Mucosa of descending colon (tissue), 3 donors: Measurements from ENCODE around the gene DOCK10. TPM values are rescaled to one million over a fixed set of nuclear protein-coding genes. Genes with fewer than 3 reads are reported as not detected.
A peak's percentile ranks its signal among the peaks of the same experiment; 100 is the strongest.

Experiments used
- ATAC-seq: fragments of 200-7000 bp; cut with Tn5 transposase; one replicate; pipeline ENCODE4 v1.9.1; 2020; ENCODE audit warnings: mild to moderate bottlenecking, moderate library complexity
- DNase-seq, 3 donors: peaks; one replicate each; pipeline ENCODE4 v3.0.0-alpha.2; 2020
- H3K36me3 ChIP-seq: fragments of 200-600 bp; one replicate; pipeline ENCODE4 v1.8.0; 2021; ENCODE audit warnings: low read depth, mild to moderate bottlenecking
- H3K4me1 ChIP-seq: fragments of 200-600 bp; one replicate; pipeline ENCODE4 v1.8.0; 2021; ENCODE audit warnings: low read depth, mild to moderate bottlenecking
- H3K4me3 ChIP-seq: fragments of 200-600 bp; one replicate; pipeline ENCODE4 v1.8.0; 2021; ENCODE audit warnings: mild to moderate bottlenecking
- H3K9me3 ChIP-seq: fragments of 200-600 bp; one replicate; pipeline ENCODE4 v1.8.0; 2021; ENCODE audit warnings: mild to moderate bottlenecking
- intact Hi-C, 2 donors: fragments of 100-400 bp; cut with DNase I in 1 of 2; cut with micrococcal nuclease in 1 of 2; formaldehyde crosslinking; loops; one replicate each; pipeline versions ENCODE4 v1.11.0 to v1.11.1; 2022; cut with DNase I, micrococcal nuclease
- total RNA-seq, 3 donors: library from RNA; stranded (reverse); fragmentation: NEBNext Ultra II Directional in 2 of 3; extraction: Animal tissue kit (Norgen Biotek cat#: 25700) in 2 of 3; gene quantifications; one replicate each; pipeline versions ENCODE4 v1.2.1 to v1.2.4, GENCODE V29; 2021 to 2023
- TF ChIP-seq, protein P1 (sequence below): fragments of 200-600 bp; IDR thresholded peaks from one replicate; pipeline ENCODE4 v1.8.0; 2022; ENCODE audit warnings: antibody characterized with exemption, mild to moderate bottlenecking
- donor health status: DM: no; HTN: no; CAD: no; lungs with moderate emphysema.
- donor health status: DM: no; HTN: no; CAD: no.
- donor health status: DM: no; HTN: yes; CAD: no.

DOCK10 gene
- total RNA-seq, 3 donors from 2014 or later, result 13.3 to 20.6 (median 14.7) TPM

DNA sequence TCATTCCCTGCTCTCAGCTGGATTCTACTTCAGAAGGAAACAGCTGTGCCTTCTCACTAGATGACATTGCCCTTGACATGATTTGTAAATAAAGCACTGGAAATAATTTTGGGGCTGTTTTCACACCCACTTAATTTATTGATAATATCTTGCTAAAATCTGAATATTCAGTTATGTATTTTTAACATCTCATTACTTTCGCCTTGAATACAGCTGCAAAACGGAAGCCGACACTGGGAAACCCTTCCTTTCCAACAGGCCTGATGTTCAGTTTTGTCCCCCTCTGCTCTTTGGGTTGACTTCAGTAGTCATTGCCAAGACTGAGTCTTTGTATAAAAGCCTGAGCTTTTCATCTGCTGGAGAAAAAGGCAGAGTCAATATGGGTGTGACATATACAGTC, 82.7 kb downstream of the DOCK10 start:
- TF ChIP-seq, protein P1, sequence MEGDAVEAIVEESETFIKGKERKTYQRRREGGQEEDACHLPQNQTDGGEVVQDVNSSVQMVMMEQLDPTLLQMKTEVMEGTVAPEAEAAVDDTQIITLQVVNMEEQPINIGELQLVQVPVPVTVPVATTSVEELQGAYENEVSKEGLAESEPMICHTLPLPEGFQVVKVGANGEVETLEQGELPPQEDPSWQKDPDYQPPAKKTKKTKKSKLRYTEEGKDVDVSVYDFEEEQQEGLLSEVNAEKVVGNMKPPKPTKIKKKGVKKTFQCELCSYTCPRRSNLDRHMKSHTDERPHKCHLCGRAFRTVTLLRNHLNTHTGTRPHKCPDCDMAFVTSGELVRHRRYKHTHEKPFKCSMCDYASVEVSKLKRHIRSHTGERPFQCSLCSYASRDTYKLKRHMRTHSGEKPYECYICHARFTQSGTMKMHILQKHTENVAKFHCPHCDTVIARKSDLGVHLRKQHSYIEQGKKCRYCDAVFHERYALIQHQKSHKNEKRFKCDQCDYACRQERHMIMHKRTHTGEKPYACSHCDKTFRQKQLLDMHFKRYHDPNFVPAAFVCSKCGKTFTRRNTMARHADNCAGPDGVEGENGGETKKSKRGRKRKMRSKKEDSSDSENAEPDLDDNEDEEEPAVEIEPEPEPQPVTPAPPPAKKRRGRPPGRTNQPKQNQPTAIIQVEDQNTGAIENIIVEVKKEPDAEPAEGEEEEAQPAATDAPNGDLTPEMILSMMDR, result no peak
- intact Hi-C loops, result no loop called here
- ATAC-seq (no peak), DNase-seq (no peak)
- Histone ChIP-seq H3K9me3 (no peaks in the 10 kb centered on the region), H3K4me3 (no peak overlapping the region), H3K4me1 (peaks cover 5% of the 10 kb centered on the region), H3K36me3 (no peaks in the 10 kb centered on the region)

DNA sequence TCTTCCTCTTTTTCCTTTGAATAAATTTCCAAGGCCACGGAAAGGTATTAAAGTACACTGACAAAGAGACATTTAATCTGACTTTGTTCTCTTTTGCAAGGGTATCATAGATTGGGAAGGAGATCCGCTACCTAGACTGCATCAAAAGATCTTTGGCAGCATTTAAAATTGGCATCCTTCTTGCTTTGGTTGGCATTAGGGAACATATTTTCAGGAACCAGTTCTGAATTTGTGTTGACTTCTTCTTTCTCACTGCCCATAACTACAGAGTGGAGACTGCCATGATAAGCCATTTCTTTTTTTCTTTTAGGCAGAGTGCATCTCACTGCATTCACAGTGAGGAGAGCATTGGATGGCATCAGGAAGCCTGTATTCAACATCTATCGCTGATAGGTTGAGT, 83.4 kb downstream of the DOCK10 start:
- Histone ChIP-seq H3K4me3 (no peak overlapping the region), H3K4me1 (peaks cover 5% of the 10 kb centered on the region), H3K9me3 (no peaks in the 10 kb centered on the region), H3K36me3 (no peaks in the 10 kb centered on the region)
- intact Hi-C loops, result no loop called here
- DNase-seq, result no peak
- ATAC-seq, result no peak
- TF ChIP-seq, protein P1, result no peak

DNA sequence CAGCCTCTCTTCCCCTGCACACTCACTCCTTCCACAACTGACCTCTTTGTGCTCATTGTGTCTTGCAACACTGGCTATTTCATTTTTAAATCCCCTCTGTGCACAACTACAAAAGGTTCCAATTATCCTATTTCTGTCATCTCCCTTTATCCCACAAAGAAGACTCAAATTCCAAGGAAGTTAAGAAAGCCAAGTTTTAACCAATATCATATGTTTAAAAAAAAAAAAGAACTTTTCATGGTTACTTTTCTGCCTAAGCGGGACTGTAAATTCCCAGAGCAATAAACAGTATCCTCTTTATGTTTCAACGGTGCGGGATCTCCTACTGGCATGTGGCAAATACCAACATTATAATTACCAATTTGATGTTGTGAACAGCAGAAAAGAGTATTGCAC, 83.8 kb downstream of the DOCK10 start:
- Histone ChIP-seq H3K9me3 (no peaks in the 10 kb centered on the region), H3K36me3 (no peaks in the 10 kb centered on the region), H3K4me3 (no peak overlapping the region), H3K4me1 (peaks cover 5% of the 10 kb centered on the region)
- intact Hi-C loops, result no loop called here
- TF ChIP-seq, protein P1, result no peak
- DNase-seq (no peak), ATAC-seq (no peak)

DNA sequence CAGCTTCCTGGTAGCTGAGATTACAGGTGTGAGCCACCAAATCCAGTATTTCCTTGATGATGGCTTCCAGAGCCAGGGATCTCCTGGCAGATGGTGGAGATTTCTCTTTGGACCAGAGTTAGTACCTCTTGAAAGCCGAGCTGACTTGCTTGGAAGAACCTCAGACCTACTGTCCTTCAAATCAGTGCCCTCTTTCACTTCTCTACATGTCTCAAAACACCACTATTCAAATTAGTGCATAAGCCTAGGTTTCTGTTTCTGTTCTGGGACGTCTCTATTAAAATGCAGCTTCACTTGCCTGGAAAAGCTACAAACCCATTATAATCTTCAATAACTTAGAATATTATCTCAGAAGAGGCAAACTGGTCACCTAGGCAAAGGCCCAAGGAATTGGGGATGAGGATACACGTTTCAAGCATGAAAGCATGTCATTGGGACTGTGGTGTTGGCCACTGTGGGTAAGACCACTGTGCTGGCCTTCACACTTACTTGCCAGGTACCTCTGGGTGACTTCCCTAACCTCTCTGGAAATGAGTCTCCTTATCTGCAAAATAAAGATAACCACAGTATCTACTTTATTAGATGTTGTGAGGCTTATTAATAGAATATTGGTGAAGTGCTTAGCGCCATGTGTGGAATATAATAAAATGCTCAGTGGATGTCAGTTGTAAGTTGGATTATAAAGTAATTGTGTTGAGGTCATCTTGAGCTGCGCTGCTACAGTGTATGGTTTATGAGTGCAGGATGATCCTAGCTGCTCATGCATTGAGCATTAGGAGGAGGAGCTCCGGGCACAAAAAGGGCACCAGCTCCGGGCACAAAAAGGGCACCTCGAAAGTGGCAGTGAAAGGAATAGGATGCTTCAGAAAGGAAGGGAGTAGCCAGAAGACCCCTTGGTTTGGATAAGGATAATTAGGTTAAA, 84.5 kb downstream of the DOCK10 start:
- intact Hi-C loops, result no loop called here
- ATAC-seq (peak; percentile 57), DNase-seq (peak in 1 of 3 donors; percentile 25)

DNA sequence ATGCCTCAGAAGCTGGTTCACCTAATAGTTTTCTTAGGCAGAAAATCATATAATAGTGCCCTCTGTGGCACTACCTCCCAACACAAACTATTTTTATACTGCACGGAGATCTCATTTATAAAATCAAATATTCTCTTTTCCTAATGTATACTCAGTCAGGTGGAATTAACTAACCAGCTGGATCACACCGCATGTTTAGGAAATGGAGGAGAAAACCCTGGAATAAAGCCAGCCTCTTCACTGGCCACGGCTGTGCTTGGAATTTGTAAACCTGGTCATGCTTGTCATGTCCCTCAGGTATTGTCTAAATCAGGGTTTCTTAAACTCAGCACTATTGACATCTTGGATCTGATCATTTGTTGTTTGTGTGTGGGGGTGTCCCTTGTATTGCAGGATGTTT, 85.6 kb downstream of the DOCK10 start:
- Histone ChIP-seq H3K9me3 (no peaks in the 10 kb centered on the region), H3K4me1 (peaks cover 10% of the 10 kb centered on the region), H3K36me3 (no peaks in the 10 kb centered on the region), H3K4me3 (no peak overlapping the region)
- TF ChIP-seq, protein P1, result no peak
- intact Hi-C loops, result no loop called here
- DNase-seq (no peak), ATAC-seq (no peak)

More for the DNA sequence above, 84.5 kb downstream of the DOCK10 start:
- peaks cover 10% of the 10 kb centered on the region for H3K4me1 ChIP-seq
- no peaks in the 10 kb centered on the region for H3K9me3 ChIP-seq
- H3K4me3 ChIP-seq, result no peak overlapping the region
- H3K36me3 ChIP-seq, result no peaks in the 10 kb centered on the region
- TF ChIP-seq, protein P1, result no peak
